Regular cardiac myocyte (primary cell): Measurements from ENCODE around the gene ZNF343. TPM values are rescaled to one million over a fixed set of nuclear protein-coding genes. Genes with fewer than 3 reads are reported as not detected.

Experiments
- total RNA-seq: library from RNA; depleted of rRNA; stranded (reverse); fragments of >200 nt; gene quantifications from 2 replicates; pipeline ENCODE4 v1.2.3, GENCODE V29; 2014

ZNF343 gene
- 14.4 and 15.9 TPM in 2 replicates for total RNA-seq

DNA sequence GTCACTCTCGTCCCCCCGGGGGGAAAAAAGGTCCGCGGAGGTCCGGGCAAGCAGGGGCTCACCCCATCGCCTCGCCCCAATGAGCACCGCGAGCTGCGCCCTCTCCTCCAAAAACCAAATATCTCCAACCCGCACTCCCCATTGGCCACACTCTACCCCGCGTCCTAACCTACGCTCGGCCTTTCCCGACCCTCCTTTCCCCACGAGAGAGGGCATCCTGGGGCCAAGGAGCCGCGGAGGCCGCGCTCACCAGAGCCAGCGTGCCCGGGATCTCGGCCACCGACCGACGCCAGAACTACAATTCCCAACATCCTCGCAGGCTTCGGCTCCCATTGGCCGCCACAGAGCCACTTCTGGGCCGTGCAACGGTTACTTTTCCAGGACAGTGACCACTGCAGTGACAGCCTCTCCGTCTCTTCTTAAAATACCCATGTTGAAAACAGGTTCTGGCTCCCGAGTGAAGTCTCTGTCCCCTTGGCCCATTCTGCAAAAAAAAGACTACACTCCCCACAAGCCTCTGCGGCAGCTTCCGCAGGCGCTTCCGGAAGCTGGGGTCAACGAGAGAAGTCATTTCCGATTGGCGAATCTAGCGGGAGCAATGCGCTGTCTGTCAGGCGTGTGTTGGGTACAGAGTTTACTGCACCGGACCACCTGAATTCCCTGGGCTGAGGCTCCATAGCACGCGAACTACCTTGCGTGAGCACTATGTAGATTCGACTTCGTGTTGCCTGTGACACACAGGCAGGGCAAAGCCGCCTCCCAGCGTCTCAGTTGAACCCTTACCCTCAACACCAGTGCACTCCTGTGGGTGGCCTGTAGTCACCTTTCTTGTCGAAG is at the start of gene ZNF343:
Gene ZNF343, minus strand, starts transcription at position 285 of the 837 bp plus-strand sequence. CDS start 15,020 bp downstream, outside the sequence.

DNA sequence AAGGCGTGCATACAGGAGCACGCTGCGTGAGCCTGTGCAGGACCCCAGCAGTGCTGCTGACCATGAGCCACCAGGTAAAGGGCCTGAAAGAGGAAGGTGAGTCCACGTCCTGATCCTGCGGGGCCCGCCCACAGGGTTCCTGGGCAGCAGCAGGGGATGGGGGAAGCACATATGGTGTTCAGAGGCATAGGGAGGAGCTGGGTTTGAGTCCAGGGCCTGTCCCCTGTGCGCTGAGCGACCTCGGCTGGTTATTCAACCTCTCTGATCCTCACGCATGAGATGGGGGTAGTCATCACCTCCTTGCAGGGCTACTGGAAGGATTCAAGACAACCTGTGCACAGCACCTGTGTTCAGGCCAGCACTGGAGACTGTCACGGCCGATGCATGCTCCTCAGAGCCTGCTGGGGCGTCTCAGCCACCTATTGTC is 27.9 kb upstream of the ZNF343 start, which contains the start of gene TMC2:
Gene TMC2, plus strand, starts transcription at position 14 of the 427 bp plus-strand sequence. Its CDS starts 49 bp downstream, at position 63.

DNA sequence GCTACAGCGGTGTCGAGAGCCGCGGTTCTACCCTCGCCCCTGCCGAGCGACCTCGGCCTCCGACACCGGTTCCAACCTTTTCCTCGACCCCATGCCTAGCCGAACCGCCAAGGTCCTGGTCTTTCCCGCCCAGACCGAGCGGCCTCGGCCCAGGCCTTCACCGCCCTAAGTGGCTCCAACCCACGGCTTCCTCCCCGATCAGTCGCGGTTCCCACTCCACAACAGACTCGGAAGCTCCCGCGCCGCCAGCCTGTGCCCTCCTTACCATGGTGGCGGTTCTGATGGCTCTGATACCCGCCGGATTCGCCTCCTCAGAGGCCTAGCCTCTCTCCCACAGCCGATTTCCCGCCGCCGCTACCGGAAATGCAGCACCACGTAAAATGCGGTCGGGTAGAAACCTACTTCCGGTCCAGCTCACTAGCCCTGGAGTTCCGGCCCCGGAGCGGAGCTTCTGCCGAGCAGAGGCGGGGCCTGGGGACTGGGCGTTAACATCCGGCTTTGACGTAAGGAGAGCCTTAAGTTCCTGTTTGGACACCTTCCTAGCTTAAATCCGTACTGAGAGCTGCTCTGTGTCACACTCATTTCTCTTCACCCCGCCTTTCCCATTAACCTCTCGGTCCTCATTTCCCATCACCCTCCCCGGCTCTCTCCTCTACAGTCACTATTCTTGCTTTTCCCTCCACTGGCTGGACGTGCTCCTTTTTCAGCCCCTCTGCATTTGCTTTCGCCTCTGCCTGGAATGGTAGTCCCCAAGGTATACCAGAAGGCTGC is 38.1 kb downstream of the ZNF343 start, which contains the start of gene SNRPB:
Gene SNRPB, minus strand, starts transcription at position 367 of the 771 bp plus-strand sequence. Its CDS starts 99 bp downstream, at position 268.

Other genes with a start within 250 kb of the ZNF343 start
- gene TGM3, start 212.9 kb downstream of the ZNF343 start, total RNA-seq, result 0.19 and 0.28 TPM in 2 replicates
- not detected in 2 replicates for gene TGM6, start 128.0 kb downstream of the ZNF343 start, total RNA-seq
- 93.3 and 278 TPM in 2 replicates for gene SNRPB, start 38.1 kb downstream of the ZNF343 start, total RNA-seq
- not detected in 2 replicates for gene TMC2, start 27.7 kb upstream of the ZNF343 start, total RNA-seq
- gene NOP56, start 143.7 kb upstream of the ZNF343 start, total RNA-seq, result 112 and 257 TPM in 2 replicates
- gene IDH3B, start 155.3 kb upstream of the ZNF343 start, total RNA-seq, result 55.2 and 84.7 TPM in 2 replicates
- gene EBF4, start 183.9 kb upstream of the ZNF343 start, total RNA-seq, result under 0.01 and 0.56 TPM in 2 replicates